Breast epithelium (tissue), 3 donors: ENCODE results near the gene TMEM87B.

Experiments
- CTCF ChIP-seq, 3 donors: fragments of 450-650 bp; IDR thresholded peaks; one replicate each; pipeline ENCODE4 v1.5.1; 2016 to 2017; ENCODE audit warnings: antibody characterized with exemption in 3 of 3, mild to moderate bottlenecking in 3 of 3, moderate library complexity in 3 of 3
- POLR2A ChIP-seq: fragments of 450-650 bp; IDR thresholded peaks from one replicate; pipeline ENCODE4 v1.6.1; 2016; ENCODE audit warnings: antibody characterized with exemption, mild to moderate bottlenecking, moderate library complexity
- POLR2AphosphoS5 ChIP-seq, 3 donors: sonication (generic); formaldehyde crosslinking; IDR thresholded peaks; one replicate each; pipeline ENCODE4 v1.6.1; 2017; ENCODE audit warnings: antibody characterized with exemption in 3 of 3

GRCh38 chr2:112134120-112134519 is 79.1 kb downstream of the TMEM87B start:
- TF ChIP-seq POLR2A (no peak), CTCF (IDR thresholded peaks at IDR 0.05) (no peak), POLR2AphosphoS5 (IDR thresholded peaks at IDR 0.05) (no peak)
